HG03095 (cell line): ENCODE data around the gene PRDM5.
"Not testable (repeated sequence)": the region's sequence is repeated elsewhere in the genome, so short reads cannot be mapped to it uniquely, and the experiment has no call there.

ENCODE experiments used
- ATAC-seq: cut with Tn5 transposase; IDR thresholded peaks from one replicate; pipeline ENCODE4 v1.9.1; 2021; ENCODE audit warnings: moderate library complexity; ENCODE audit not compliant: unreplicated experiment

Gene PRDM5

GRCh38 chr4:120664851-120665250 is 257.7 kb downstream of the PRDM5 start:
- no peak for ATAC-seq

GRCh38 chr4:120659616-120660170 is 262.8 kb downstream of the PRDM5 start:
- ATAC-seq, result no peak

- ATAC-seq, result no peak
These were observed 263.8 kb downstream of the PRDM5 start for GRCh38 chr4:120658772-120659171.

GRCh38 chr4:120653804-120654573 is 268.5 kb downstream of the PRDM5 start:
- no peak for ATAC-seq

- not testable (repeated sequence) for ATAC-seq
These were observed 274.2 kb downstream of the PRDM5 start for GRCh38 chr4:120648336-120648735.
